ENCODE measurements around the gene TBX3. TPM values are rescaled to one million over a fixed set of nuclear protein-coding genes. Genes with fewer than 3 reads are reported as not detected.

TBX3 gene
- total RNA-seq, 1 donor from 2014 or later = 2.4 TPM

- no peak for DNase-seq
Measured at GRCh38 chr12:114696443-114697242, 12.7 kb upstream of the TBX3 start.

GRCh38 chr12:114695305-114695592 lies 11.3 kb upstream of the TBX3 start:
- no peak for DNase-seq

- no peak for DNase-seq
Measured at GRCh38 chr12:114694436-114695304, 10.7 kb upstream of the TBX3 start.

- DNase-seq = no peak
Measured at GRCh38 chr12:114693532-114693931, 9.6 kb upstream of the TBX3 start.

GRCh38 chr12:114693059-114693531 lies 9.1 kb upstream of the TBX3 start:
- no peak for DNase-seq

- no peak for DNase-seq
Measured at GRCh38 chr12:114692186-114693058, 8.4 kb upstream of the TBX3 start.

- DNase-seq = no peak
Measured at GRCh38 chr12:114691763-114692185, 7.8 kb upstream of the TBX3 start.

- DNase-seq = no peak
Measured at GRCh38 chr12:114691196-114691595, 7.2 kb upstream of the TBX3 start.

GRCh38 chr12:114690267-114691135 lies 6.5 kb upstream of the TBX3 start:
- no peak for DNase-seq

- DNase-seq = no peak
Measured at GRCh38 chr12:114689075-114689994, 5.4 kb upstream of the TBX3 start.

- no peak for DNase-seq
Measured at GRCh38 chr12:114688256-114688845, 4.4 kb upstream of the TBX3 start.

GRCh38 chr12:114687802-114688201 lies 3.8 kb upstream of the TBX3 start:
- no peak for DNase-seq

- no peak for DNase-seq
Measured at GRCh38 chr12:114686773-114687500, 3.0 kb upstream of the TBX3 start.

GRCh38 chr12:114686426-114686772 lies 2.4 kb upstream of the TBX3 start:
- no peak for DNase-seq

GRCh38 chr12:114685869-114686268 lies 1.9 kb upstream of the TBX3 start:
- DNase-seq = no peak

- no peak for DNase-seq
Measured at GRCh38 chr12:114685320-114685781, 1.4 kb upstream of the TBX3 start.

GRCh38 chr12:114684870-114685273 lies 897 bp upstream of the TBX3 start:
- DNase-seq = no peak

- no peak for DNase-seq
Measured at GRCh38 chr12:114683709-114684097, 272 bp downstream of the TBX3 start.

Measured in dermis blood vessel endothelial cell (primary cell).